ENCODE results near the gene UXS1. TPM values are rescaled to one million over a fixed set of nuclear protein-coding genes. Genes with fewer than 3 reads are reported as not detected.

Gene UXS1
- polyA plus RNA-seq, 1 donor from 2014 or later = 19.1 TPM

DNA sequence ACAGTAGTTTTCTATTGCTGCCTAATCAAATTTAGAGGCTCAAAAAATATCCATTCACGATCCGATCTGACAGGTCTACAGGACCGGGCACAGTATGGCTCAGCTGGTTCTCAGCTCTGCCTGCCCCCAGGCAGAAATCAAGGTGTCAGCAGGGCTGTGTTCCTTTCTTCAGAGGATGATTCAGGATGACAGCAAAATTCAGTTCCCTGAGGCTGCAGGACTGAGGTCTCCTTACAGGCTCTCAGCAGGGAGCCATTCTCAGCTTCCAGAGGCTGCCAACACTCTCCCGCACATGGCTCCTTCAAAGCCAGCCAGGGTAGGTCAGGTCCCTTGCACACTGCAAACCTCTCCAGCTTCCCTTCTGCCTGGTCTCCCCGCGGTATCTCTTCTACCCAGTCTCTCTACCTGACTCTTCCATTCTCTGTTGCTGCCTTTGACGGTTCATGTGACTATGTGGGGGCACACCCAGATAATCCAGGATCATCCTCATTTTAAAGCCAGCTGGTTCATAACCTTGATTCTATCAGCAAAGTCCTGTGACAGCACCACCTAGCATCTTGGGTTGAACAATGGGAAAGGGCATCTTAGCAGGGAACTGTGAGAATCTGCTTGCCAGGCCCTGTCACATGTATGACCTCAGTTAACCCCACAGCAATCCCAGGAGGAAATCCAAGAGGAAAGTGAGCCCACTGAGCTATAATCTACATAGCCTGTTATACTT is 50.4 kb downstream of the UXS1 start:
- H3K79me2 ChIP-seq (replicated peaks; ENCODE audit: insufficient read depth, low read length) = no peaks in the 10 kb centered on the region
- no peaks in the 10 kb centered on the region for H3K9me2 ChIP-seq (ENCODE audit: insufficient read depth, low read length)
- H3K27me3 ChIP-seq (ENCODE audit: insufficient read depth, low read depth, low read length) = no peaks in the 10 kb centered on the region
- TF ChIP-seq EP300 (conservative IDR thresholded peaks at IDR 0.05; ENCODE audit: poor library complexity, severe bottlenecking) (no peak), TAF1 (IDR thresholded peaks at IDR 0.05; ENCODE audit: low read depth) (no peak), SMC3 (conservative IDR thresholded peaks at IDR 0.05; ENCODE audit: poor library complexity) (no peak), POLR2AphosphoS5 (IDR thresholded peaks at IDR 0.05) (no peak), EZH2 (IDR thresholded peaks at IDR 0.05; ENCODE audit: borderline replicate concordance, insufficient read depth, low read length, poor library complexity, severe bottlenecking) (no peak), MXI1 (conservative IDR thresholded peaks at IDR 0.05; ENCODE audit: poor library complexity, severe bottlenecking) (no peak), RAD21 (conservative IDR thresholded peaks at IDR 0.05) (no peak)
- TF ChIP-seq, protein P1, sequence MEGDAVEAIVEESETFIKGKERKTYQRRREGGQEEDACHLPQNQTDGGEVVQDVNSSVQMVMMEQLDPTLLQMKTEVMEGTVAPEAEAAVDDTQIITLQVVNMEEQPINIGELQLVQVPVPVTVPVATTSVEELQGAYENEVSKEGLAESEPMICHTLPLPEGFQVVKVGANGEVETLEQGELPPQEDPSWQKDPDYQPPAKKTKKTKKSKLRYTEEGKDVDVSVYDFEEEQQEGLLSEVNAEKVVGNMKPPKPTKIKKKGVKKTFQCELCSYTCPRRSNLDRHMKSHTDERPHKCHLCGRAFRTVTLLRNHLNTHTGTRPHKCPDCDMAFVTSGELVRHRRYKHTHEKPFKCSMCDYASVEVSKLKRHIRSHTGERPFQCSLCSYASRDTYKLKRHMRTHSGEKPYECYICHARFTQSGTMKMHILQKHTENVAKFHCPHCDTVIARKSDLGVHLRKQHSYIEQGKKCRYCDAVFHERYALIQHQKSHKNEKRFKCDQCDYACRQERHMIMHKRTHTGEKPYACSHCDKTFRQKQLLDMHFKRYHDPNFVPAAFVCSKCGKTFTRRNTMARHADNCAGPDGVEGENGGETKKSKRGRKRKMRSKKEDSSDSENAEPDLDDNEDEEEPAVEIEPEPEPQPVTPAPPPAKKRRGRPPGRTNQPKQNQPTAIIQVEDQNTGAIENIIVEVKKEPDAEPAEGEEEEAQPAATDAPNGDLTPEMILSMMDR (IDR thresholded peaks at IDR 0.05; ENCODE audit: poor library complexity, severe bottlenecking) = no peak
- TF ChIP-seq, protein P2, sequence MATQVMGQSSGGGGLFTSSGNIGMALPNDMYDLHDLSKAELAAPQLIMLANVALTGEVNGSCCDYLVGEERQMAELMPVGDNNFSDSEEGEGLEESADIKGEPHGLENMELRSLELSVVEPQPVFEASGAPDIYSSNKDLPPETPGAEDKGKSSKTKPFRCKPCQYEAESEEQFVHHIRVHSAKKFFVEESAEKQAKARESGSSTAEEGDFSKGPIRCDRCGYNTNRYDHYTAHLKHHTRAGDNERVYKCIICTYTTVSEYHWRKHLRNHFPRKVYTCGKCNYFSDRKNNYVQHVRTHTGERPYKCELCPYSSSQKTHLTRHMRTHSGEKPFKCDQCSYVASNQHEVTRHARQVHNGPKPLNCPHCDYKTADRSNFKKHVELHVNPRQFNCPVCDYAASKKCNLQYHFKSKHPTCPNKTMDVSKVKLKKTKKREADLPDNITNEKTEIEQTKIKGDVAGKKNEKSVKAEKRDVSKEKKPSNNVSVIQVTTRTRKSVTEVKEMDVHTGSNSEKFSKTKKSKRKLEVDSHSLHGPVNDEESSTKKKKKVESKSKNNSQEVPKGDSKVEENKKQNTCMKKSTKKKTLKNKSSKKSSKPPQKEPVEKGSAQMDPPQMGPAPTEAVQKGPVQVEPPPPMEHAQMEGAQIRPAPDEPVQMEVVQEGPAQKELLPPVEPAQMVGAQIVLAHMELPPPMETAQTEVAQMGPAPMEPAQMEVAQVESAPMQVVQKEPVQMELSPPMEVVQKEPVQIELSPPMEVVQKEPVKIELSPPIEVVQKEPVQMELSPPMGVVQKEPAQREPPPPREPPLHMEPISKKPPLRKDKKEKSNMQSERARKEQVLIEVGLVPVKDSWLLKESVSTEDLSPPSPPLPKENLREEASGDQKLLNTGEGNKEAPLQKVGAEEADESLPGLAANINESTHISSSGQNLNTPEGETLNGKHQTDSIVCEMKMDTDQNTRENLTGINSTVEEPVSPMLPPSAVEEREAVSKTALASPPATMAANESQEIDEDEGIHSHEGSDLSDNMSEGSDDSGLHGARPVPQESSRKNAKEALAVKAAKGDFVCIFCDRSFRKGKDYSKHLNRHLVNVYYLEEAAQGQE (IDR thresholded peaks at IDR 0.05; ENCODE audit: borderline replicate concordance) = no peak
- H3F3A ChIP-seq (ENCODE audit: insufficient read depth, low read length, poor library complexity, severe bottlenecking) = no peaks in the 10 kb centered on the region
- no peak overlapping the region for H3K27ac ChIP-seq (ENCODE audit: low read length)
- H3K4me2 ChIP-seq (ENCODE audit: low read length) = no peak overlapping the region
- H4K20me1 ChIP-seq (ENCODE audit: insufficient read depth) = no peaks in the 10 kb centered on the region
- H3K4me3 ChIP-seq (ENCODE audit: low read length) = no peak overlapping the region
- no peak overlapping the region for H3K9ac ChIP-seq (ENCODE audit: low read length)
- no peaks in the 10 kb centered on the region for H3K36me3 ChIP-seq (ENCODE audit: insufficient read depth, low read length)
- no peaks in the 10 kb centered on the region for H3K9me3 ChIP-seq (ENCODE audit: low read length)
- no peak overlapping the region for H2AFZ ChIP-seq (ENCODE audit: low read depth, low read length)

DNA sequence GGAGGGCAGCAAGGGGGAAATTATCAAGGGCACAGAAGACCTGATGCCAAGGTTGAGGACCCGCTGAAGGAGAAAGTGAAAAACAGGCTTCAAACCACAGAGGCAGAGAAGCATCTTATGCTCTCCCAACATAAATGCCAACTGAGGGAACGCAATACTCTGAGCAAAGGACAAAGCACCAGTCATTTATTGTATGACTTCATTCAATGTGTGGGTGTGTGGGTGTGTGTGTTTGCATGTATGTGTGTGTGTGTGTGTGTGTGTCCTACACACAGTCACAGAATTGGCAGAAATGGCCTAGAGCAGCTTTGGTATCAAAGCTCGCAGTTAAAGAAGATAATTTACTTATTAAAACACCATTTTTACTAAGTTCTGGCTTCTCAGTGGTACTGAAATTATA is 51.4 kb downstream of the UXS1 start:
- Histone ChIP-seq H3K9ac (ENCODE audit: low read length) (no peak overlapping the region), H3F3A (ENCODE audit: insufficient read depth, low read length, poor library complexity, severe bottlenecking) (no peaks in the 10 kb centered on the region), H4K20me1 (ENCODE audit: insufficient read depth) (no peaks in the 10 kb centered on the region), H3K4me2 (ENCODE audit: low read length) (no peak overlapping the region), H3K36me3 (ENCODE audit: insufficient read depth, low read length) (no peaks in the 10 kb centered on the region), H3K27ac (ENCODE audit: low read length) (no peak overlapping the region), H3K79me2 (replicated peaks; ENCODE audit: insufficient read depth, low read length) (no peaks in the 10 kb centered on the region), H2AFZ (ENCODE audit: low read depth, low read length) (no peak overlapping the region), H3K9me2 (ENCODE audit: insufficient read depth, low read length) (no peaks in the 10 kb centered on the region), H3K27me3 (ENCODE audit: insufficient read depth, low read depth, low read length) (no peaks in the 10 kb centered on the region), H3K4me3 (ENCODE audit: low read length) (no peak overlapping the region), H3K9me3 (ENCODE audit: low read length) (no peaks in the 10 kb centered on the region)
- TF ChIP-seq RAD21 (conservative IDR thresholded peaks at IDR 0.05) (no peak), TAF1 (IDR thresholded peaks at IDR 0.05; ENCODE audit: low read depth) (no peak), EZH2 (IDR thresholded peaks at IDR 0.05; ENCODE audit: borderline replicate concordance, insufficient read depth, low read length, poor library complexity, severe bottlenecking) (no peak), MXI1 (conservative IDR thresholded peaks at IDR 0.05; ENCODE audit: poor library complexity, severe bottlenecking) (no peak), POLR2AphosphoS5 (IDR thresholded peaks at IDR 0.05) (no peak), SMC3 (conservative IDR thresholded peaks at IDR 0.05; ENCODE audit: poor library complexity) (no peak), EP300 (conservative IDR thresholded peaks at IDR 0.05; ENCODE audit: poor library complexity, severe bottlenecking) (no peak)
- TF ChIP-seq, protein P2 (IDR thresholded peaks at IDR 0.05; ENCODE audit: borderline replicate concordance) = no peak
- TF ChIP-seq, protein P1 (IDR thresholded peaks at IDR 0.05; ENCODE audit: poor library complexity, severe bottlenecking) = no peak
